ENCODE results near the gene HIP1.
"Not testable (repeated sequence)": the region's sequence is repeated elsewhere in the genome, so short reads cannot be mapped to it uniquely, and the experiment has no call there.

The HIP1 gene

DNA sequence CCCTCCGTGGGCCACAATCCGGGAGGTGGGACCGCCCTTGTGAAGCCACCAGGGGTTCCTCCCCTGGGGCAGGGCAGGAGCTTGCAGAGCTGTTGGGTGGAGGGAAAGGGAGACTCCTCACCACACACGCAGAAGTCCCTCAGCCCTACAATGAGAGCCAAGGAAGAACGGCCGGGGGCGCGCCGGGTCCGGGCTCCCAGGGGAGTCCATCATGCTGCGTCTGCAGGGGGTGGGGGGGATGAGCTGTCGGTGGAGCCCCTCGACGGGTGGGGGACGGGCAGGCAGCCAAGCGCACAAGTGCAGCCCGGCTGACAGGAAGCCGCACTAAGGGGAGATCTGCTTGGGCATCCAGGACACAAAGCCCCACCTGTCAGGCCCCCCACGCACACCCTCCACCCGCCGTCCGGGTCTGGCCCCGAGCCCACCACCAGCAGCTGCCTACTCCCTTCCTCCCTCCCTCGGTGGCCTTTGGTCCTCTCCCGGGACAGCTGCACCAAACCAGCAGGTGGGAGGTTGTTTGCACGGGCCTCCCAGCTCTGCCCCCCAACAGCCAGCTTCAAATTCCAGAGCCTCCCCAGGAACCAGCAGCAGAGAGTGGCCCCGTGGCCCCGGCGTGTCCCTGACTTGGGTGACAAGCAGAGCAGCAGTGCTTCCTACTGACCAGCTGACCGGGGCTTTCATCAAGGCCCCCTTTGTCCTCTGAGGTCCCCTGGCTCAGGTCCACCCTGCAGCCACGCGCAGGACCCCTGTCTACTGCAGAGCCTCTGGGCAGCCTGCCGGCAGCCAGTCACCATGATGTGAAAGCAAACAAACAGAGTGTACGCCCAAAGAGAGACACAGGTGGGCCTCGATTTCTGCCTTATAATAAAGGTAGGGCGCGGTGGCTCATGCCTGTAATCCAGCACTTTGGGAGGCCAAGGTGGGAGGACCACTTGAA is 50.3 kb downstream of the HIP1 start:
- TF ChIP-seq, protein P1, sequence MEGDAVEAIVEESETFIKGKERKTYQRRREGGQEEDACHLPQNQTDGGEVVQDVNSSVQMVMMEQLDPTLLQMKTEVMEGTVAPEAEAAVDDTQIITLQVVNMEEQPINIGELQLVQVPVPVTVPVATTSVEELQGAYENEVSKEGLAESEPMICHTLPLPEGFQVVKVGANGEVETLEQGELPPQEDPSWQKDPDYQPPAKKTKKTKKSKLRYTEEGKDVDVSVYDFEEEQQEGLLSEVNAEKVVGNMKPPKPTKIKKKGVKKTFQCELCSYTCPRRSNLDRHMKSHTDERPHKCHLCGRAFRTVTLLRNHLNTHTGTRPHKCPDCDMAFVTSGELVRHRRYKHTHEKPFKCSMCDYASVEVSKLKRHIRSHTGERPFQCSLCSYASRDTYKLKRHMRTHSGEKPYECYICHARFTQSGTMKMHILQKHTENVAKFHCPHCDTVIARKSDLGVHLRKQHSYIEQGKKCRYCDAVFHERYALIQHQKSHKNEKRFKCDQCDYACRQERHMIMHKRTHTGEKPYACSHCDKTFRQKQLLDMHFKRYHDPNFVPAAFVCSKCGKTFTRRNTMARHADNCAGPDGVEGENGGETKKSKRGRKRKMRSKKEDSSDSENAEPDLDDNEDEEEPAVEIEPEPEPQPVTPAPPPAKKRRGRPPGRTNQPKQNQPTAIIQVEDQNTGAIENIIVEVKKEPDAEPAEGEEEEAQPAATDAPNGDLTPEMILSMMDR (IDR thresholded peaks at IDR 0.05; ENCODE audit: low read depth, low read length) = no peak
- no peak for DNase-seq (ENCODE audit: extremely low read depth, low read depth)

DNA sequence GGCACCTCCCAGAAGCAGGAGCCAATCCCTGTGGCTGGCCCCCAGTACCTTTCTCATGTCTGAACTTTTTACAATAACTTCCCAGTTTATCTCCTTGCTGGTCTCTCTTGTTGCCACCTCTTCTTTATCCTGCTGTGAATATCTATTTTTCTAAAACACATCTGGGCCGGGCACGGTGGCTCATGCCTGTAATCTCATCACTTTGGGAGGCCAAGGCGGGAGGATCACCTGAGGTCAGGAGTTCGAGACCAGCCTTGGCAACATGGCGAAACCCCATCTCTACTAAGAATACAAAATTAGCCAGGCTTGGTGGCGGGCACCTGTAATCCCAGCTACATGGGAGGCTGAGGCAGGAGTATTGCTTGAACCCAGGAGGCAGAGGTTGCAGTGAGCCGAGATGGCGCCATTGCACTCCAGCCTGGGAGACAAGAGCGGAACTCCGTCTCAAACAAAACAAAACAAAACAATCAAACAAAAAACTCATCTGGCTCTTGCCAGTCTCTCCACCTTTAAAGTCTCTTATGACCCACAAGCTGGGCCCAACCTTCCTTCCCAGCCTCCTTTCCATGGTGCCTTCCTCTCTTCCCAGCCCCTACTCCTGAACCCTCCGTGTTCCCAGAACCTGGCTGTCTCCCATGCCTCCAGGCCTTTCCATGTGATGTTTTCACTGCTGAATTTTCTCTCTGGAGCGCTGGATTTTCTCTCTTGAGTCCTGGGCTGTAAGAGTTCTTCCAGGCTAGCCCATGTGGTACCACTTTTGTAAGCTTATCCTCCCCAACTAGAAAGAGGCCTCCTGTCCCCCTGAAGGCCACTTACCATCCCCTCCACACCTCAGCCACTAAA is 51.3 kb downstream of the HIP1 start:
- TF ChIP-seq, protein P1 (IDR thresholded peaks at IDR 0.05; ENCODE audit: low read depth, low read length) = no peak
- DNase-seq (ENCODE audit: extremely low read depth, low read depth) = no peak

DNA sequence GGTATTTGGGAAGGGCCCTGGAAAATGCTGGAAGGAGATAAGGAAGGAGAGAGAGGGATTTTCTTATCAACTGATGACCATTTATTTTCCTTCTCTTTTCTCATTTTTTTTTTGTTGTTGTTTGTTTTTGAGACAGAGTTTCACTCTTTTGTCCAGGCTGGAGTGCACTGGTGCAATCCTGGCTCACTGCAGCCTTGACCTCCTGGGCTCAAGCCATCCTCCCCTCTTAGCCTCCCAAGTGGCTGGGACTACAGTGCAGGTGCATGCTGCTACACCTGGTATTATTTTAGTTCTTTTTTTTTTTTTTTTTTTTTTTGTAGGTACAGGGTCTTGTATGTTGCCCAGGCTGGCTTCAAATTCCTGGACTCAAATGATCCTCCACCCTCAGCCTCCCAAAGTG is 52.2 kb downstream of the HIP1 start:
- TF ChIP-seq, protein P1 (IDR thresholded peaks at IDR 0.05; ENCODE audit: low read depth, low read length) = no peak
- no peak for DNase-seq (ENCODE audit: extremely low read depth, low read depth)

DNA sequence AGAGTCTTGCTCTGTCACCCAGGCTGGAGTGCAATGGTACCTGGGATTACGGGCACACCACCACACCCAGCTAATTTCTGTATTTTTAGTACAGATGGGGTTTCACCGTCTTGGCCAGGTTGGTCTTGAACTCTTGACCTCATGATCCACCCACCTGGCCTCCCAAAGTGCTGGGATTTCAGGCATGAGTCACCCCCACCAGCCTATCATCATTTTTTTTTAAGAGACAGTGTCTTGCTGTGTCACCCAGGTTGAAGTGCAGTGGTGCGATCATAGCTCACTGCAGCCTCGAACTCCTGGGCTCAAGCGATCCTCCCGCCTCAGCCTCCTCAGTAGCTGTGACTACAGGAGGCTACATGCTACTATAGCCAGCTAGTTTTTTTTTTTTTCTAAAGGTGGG is 56.7 kb downstream of the HIP1 start:
- not testable (repeated sequence) for DNase-seq (ENCODE audit: extremely low read depth, low read depth)

DNA sequence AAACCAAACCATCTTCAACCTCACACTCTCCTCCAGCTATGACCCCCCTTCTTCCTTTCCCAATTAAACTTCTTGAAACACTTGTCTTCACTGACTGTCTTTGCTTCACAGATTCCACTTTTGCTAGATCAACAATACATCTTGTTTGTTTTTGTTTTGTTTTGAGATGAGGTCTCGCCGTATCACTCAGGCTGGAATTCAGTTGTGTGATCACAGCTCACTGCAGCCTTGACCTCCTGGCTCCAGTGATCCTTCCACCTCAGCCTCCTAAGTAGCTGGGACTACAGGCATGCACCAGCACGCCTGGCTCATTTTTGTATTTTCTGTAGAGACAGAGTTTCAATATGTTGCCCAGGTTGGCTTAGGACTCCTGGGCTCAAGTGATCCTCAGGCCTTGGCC is 59.7 kb downstream of the HIP1 start:
- TF ChIP-seq, protein P1 (IDR thresholded peaks at IDR 0.05; ENCODE audit: low read depth, low read length) = no peak
- no peak for DNase-seq (ENCODE audit: extremely low read depth, low read depth)

DNA sequence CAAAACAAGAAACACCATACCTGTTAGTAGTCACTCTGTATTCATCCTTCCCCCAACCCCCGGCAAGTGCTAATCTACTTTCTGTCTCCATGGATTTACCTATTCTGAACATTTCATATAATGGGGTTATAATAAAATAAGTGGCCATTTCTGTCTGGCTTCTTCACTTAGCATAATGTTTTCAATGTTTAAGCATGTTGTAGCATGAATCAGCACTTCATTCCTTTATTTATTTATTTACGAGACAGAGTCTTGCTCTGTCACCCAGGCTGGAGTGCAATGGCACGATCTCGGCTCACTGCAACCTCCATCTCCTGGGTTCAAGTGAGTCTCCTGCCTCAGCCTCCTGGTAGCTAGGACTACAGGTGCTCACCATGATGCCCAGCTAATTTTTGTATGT is 69.2 kb downstream of the HIP1 start:
- TF ChIP-seq, protein P1 (IDR thresholded peaks at IDR 0.05; ENCODE audit: low read depth, low read length) = no peak
- no peak for DNase-seq (ENCODE audit: extremely low read depth, low read depth)

DNA sequence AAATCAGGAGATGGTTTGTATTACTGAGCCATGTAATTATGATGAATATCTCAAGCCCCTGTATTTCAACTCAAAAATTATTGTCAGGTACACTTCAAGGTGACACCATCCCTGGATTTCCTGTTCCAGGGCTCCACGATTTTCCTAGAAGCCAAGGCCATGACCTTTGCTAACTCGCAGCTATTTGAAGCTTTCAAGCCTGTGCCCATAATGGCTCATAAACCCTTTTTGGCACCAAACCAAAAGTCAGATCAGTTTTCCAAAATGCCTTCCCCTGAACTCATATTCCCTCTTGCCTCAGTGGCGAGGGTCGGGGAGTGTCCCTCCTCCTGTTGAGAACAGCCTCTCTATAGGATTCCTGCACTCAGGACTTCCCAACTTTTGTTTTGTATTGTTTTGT is 70.8 kb downstream of the HIP1 start:
- no peak for DNase-seq (ENCODE audit: extremely low read depth, low read depth)
- TF ChIP-seq, protein P1 (IDR thresholded peaks at IDR 0.05; ENCODE audit: low read depth, low read length) = no peak

All from AG09319 (cell line).